Endometrium (tissue), 2 donors: Measurements from ENCODE around the gene BRSK1.

Source experiments
- FAIRE-seq: peaks from 2 replicates; lab custom pipeline; 2012; peaks lifted over from hg19 to GRCh38; lab: Jason Lieb, UNC
- donor health status: control.
- donor health status: control.

The BRSK1 gene

GRCh38 chr19:55283548-55284377, at the start of gene BRSK1:
Gene BRSK1, plus strand, starts transcription at chr19:55283997. Its CDS starts 446 bp downstream, at chr19:55284443.
- FAIRE-seq, result no peak

- no peak for FAIRE-seq
Measured at GRCh38 chr19:55238030-55238429, 45.8 kb upstream of the BRSK1 start.

GRCh38 chr19:55239004-55239403, 44.8 kb upstream of the BRSK1 start:
- no peak for FAIRE-seq

GRCh38 chr19:55240713-55241020, 43.1 kb upstream of the BRSK1 start:
- no peak for FAIRE-seq

GRCh38 chr19:55241143-55241934, 42.5 kb upstream of the BRSK1 start:
- no peak for FAIRE-seq

GRCh38 chr19:55241935-55242464, 41.8 kb upstream of the BRSK1 start:
- FAIRE-seq, result no peak

- FAIRE-seq, result no peak
Measured at GRCh38 chr19:55242517-55242916, 41.3 kb upstream of the BRSK1 start.

- no peak for FAIRE-seq
Measured at GRCh38 chr19:55244004-55244680, 39.7 kb upstream of the BRSK1 start.

GRCh38 chr19:55245236-55245904, 38.4 kb upstream of the BRSK1 start:
- FAIRE-seq, result no peak

- no peak for FAIRE-seq
Measured at GRCh38 chr19:55246462-55247451, 37.0 kb upstream of the BRSK1 start.

- no peak for FAIRE-seq
Measured at GRCh38 chr19:55247621-55248099, 36.1 kb upstream of the BRSK1 start.

GRCh38 chr19:55248166-55248675, 35.6 kb upstream of the BRSK1 start:
- no peak for FAIRE-seq

- no peak for FAIRE-seq
Measured at GRCh38 chr19:55248704-55249103, 35.1 kb upstream of the BRSK1 start.

- no peak for FAIRE-seq
Measured at GRCh38 chr19:55249841-55250240, 34.0 kb upstream of the BRSK1 start.

GRCh38 chr19:55250262-55251036, 33.3 kb upstream of the BRSK1 start:
- no peak for FAIRE-seq

GRCh38 chr19:55251341-55252081, 32.3 kb upstream of the BRSK1 start:
- no peak for FAIRE-seq

GRCh38 chr19:55252760-55253663, 30.8 kb upstream of the BRSK1 start:
- no peak for FAIRE-seq
